HG03432 (cell line): ENCODE data around the gene VTI1A.
A peak's percentile ranks its signal among the peaks of the same experiment; 100 is the strongest.
"Not testable (repeated sequence)": the region's sequence is repeated elsewhere in the genome, so short reads cannot be mapped to it uniquely, and the experiment has no call there.

Experiments
- ATAC-seq: cut with Tn5 transposase; IDR thresholded peaks from one replicate; pipeline ENCODE4 v1.9.1; 2021; ENCODE audit warnings: mild to moderate bottlenecking, moderate library complexity; ENCODE audit not compliant: unreplicated experiment

The VTI1A gene

GRCh38 chr10:112538168-112538567 lies 91.2 kb downstream of the VTI1A start:
- no peak for ATAC-seq

DNA sequence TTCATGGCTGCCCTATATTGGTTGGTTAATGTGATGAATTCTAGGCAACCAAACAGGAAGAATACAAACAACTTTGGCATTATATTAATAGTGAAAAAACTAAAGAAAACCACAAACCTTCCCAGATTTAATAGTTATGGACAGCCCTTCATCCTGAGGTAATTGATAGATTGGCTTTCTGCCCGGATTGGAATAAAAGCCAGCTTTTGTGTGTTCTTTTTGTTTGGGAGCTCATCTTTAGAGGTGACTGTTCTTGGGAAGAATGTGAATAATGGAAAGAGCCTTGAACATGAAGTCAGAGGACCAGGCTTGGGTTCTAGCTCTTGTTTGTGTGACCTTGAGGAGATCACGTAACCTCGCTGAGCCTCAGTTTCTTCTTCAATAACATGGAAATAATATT lies 92.3 kb downstream of the VTI1A start:
- no peak for ATAC-seq

DNA sequence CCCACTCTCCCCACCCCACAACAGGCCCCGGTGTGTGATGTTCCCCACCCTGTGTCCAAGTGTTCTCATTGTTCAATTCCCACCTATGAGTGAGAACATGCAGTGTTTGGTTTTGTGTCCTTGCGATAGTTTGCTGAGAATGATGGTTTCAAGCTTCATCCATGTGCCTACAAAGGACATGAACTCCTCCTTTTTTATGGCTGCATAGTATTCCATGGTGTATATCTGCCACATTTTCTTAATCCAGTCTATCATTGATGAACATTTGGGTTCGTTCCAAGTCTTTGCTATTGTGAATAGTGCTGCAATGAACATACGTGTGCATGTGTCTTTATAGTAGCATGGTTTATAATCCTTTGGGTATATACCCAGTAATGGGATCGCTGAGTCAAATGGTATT lies 95.8 kb downstream of the VTI1A start:
- ATAC-seq = not testable (repeated sequence)

GRCh38 chr10:112546474-112546873 lies 99.5 kb downstream of the VTI1A start:
- ATAC-seq = peak; percentile 66

GRCh38 chr10:112548535-112549276 lies 101.7 kb downstream of the VTI1A start:
- ATAC-seq = no peak

DNA sequence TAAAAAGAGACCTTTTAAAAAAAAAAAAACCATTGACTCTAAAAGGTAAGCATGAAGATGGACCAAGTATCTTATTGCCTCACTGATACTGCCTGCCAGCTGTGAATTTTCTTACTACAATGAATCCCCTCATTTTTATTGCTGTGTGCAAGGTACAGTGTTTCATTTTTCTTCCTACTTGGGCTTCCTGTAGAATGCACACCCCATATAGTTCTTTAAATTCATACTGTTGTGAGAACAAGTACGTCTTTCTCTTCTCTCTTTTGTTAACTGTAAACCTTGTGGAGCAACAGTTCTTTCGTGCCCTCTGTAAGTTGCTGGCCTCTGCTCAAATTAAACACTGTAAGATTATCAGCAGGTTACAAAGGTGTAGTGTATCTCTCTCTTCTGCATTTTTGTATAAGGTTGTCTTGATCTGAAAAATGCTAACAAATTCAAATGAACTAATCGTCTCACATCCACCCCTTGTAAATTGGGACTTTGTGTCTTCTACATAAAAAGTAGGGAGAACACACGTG lies 105.6 kb downstream of the VTI1A start:
- ATAC-seq = no peak

- ATAC-seq = no peak
Measured at GRCh38 chr10:112553315-112553714, 106.3 kb downstream of the VTI1A start.

GRCh38 chr10:112554263-112554662 lies 107.2 kb downstream of the VTI1A start:
- ATAC-seq = no peak

DNA sequence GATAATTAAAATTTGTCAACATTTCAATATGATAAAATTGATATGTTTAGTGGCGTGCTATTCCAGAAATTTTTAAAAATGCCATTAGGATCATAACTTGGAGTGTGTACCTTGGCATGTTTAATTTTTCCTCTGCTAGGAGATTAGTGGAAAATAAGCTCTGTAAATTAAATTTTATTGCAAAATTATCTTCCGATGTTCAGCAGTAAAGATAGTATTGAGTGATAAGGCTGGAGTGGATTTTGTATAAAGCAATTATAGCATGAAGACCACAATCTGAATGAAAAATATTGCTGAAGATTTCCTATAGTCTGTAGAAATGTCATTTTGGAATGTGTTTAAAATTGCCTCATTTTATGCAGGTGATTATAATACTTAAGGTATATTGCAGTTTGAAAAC lies 110.2 kb downstream of the VTI1A start:
- ATAC-seq = no peak

DNA sequence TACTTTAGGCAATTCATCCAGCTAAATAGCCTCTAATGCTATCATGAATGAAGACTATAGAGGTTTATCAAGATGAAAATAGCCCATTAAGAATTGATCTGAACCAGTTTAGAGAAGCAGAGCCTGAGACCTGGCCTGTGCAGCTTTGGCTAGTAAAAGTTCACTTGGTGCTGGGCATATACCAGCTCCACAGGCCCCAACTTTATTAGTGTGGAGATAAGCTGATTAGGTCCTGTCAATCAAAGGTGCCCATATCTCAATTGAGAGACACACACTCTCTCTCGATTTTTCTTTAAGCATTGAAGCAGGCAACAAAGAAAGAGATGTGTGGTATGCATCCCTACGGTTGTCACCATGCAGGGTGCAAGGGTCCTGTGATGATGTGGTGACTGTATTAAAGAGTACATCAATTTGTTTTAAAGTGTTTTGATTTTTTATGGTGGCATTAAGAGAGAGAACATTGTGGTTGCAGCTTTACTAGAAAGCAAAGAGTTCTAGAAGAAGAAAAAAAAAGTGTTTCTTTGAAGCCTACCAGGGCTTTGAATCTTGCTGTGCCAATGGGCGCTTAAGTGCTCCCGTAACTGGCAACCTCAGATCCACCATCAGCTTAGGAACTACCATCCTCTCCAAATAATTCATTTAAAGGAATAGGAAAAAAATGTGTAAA lies 111.6 kb downstream of the VTI1A start:
- no peak for ATAC-seq

DNA sequence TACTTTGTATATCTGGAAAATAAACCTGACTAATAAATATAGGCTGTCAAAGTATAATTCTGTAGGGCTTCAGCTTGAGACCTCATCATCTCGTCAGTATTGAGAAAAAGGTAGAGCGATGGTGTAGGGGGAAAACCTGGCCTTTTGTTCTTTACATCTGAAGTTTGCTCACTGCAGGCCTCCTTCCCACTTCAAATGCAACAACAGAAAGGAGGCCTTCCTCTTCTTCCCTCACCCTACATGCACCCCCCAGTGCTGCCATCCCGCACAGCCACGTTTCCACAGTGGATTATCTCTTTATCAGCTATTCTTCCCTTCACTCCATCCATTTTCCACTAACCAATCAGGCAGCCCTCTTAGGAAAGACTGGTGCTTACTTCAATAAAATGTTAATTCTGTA lies 112.3 kb downstream of the VTI1A start:
- ATAC-seq = no peak

- no peak for ATAC-seq
Measured at GRCh38 chr10:112562122-112562521, 115.1 kb downstream of the VTI1A start.

- no peak for ATAC-seq
Measured at GRCh38 chr10:112562809-112563663, 116.0 kb downstream of the VTI1A start.

GRCh38 chr10:112564337-112564736 lies 117.3 kb downstream of the VTI1A start:
- no peak for ATAC-seq

GRCh38 chr10:112565434-112566053 lies 118.5 kb downstream of the VTI1A start:
- ATAC-seq = no peak

- no peak for ATAC-seq
Measured at GRCh38 chr10:112570585-112570984, 123.6 kb downstream of the VTI1A start.

DNA sequence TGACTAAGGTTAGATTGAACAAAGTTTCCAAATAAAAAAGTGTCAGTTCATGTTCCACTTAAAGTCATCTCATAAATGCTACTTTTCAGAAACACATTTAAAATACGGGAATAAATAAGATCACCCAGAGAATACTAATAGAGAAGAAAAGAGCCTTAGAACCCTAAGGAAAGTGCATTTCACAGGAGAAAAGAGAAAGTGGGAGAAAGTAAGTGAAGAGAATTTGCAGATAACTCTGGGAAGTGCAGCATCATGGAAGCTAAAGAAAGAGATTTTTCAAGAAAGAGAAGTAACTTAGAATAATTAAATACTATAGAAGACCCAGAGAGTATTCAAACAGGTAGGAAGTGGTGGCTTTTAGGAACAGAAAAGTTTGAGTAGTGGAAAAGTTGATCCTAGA lies 132.6 kb downstream of the VTI1A start:
- ATAC-seq = no peak

GRCh38 chr10:112580267-112580666 lies 133.3 kb downstream of the VTI1A start:
- no peak for ATAC-seq

DNA sequence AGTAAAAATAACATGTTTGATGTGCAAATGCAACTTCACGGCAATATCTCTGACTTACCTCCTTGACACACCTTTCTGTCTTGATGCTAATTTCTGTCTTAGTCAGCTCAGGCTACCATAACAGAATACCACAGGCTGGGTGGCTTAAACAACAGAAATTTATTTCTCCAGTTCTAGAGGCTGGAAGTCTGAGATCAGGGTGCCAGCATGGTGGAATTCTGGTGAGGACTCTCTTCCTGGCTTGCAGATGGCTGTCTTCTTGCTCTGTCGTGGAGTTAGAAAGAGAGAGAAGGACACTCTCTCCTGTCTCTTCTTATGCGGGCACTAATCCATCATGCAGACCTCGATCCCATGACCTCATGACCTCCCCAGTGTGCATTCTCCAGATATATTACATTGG lies 134.9 kb downstream of the VTI1A start:
- ATAC-seq = no peak

- ATAC-seq = no peak
Measured at GRCh38 chr10:112583236-112583939, 136.4 kb downstream of the VTI1A start.
